ENCODE measurements around the gene SUDS3.
A peak's percentile ranks its signal among the peaks of the same experiment; 100 is the strongest.

Gene SUDS3

DNA sequence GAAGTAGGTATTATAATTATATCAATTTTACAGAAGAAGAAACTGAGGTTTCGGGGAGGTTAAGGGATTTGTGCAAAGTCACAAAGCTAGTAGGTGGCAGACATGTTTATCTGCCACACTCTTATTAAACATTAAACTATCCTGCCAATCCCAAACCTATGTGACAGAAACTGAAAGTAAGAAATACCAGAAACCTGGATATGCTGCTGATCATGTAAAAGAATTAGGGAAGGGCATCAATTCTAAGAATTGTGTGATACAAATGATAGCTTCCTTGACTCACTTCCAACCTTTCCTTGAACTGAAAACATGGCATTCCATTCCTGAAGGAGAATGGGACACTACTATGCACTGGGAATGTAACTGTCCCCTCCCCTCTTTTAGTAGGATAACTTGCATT, 20.5 kb upstream of the SUDS3 start:
- Histone ChIP-seq H3K4me1 (ENCODE audit: insufficient read depth, poor library complexity, severe bottlenecking) (peaks cover 46% of the 10 kb centered on the region), H3K27ac (ENCODE audit: poor library complexity, severe bottlenecking) (peak overlapping the region; percentile 86)
- TF ChIP-seq, protein P1, sequence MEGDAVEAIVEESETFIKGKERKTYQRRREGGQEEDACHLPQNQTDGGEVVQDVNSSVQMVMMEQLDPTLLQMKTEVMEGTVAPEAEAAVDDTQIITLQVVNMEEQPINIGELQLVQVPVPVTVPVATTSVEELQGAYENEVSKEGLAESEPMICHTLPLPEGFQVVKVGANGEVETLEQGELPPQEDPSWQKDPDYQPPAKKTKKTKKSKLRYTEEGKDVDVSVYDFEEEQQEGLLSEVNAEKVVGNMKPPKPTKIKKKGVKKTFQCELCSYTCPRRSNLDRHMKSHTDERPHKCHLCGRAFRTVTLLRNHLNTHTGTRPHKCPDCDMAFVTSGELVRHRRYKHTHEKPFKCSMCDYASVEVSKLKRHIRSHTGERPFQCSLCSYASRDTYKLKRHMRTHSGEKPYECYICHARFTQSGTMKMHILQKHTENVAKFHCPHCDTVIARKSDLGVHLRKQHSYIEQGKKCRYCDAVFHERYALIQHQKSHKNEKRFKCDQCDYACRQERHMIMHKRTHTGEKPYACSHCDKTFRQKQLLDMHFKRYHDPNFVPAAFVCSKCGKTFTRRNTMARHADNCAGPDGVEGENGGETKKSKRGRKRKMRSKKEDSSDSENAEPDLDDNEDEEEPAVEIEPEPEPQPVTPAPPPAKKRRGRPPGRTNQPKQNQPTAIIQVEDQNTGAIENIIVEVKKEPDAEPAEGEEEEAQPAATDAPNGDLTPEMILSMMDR (IDR thresholded peaks at IDR 0.05; ENCODE audit: poor library complexity, severe bottlenecking) = no peak

DNA sequence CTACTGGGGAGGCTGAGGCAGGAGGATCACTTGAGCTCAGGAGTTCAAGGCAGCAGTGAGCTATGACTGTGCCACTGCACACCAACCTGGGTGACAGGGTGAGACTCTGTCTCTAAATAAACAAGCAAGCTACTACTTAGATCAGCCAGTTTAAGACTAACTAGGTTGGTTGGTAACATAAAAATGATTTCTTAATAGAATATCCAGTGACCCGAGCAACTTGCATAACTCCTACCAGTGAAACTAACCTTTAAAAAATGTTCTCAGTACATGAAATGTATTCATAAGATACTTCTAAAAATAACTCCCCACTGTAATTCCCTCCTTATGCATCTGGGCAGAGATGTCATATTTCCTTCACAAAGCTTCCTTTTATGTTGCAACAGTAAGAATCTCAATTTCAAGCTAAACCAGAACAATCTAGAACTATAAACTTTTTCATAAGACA, 19.5 kb upstream of the SUDS3 start:
- ATAC-seq (ENCODE audit: low read depth) (peak; percentile 87), DNase-seq (ENCODE audit: low spot score) (no peak)
- H3K36me3 ChIP-seq (ENCODE audit: low read depth) = peaks cover 10% of the 10 kb centered on the region; the same call in 1 of the 2 replicates
- no peaks in the 10 kb centered on the region for H3K27me3 ChIP-seq (ENCODE audit: insufficient read depth, poor library complexity, severe bottlenecking)
- H3K27ac ChIP-seq (ENCODE audit: poor library complexity, severe bottlenecking) = peak overlapping the region; percentile 86
- peaks cover 4% of the 10 kb centered on the region for H3K9me3 ChIP-seq (ENCODE audit: severe bottlenecking)
- peaks cover 55% of the 10 kb centered on the region for H3K4me1 ChIP-seq (ENCODE audit: insufficient read depth, poor library complexity, severe bottlenecking)
- no peak overlapping the region for H3K4me3 ChIP-seq (ENCODE audit: severe bottlenecking)
- TF ChIP-seq, protein P1 (IDR thresholded peaks at IDR 0.05; ENCODE audit: poor library complexity, severe bottlenecking) = no peak

More for the DNA sequence above, 20.5 kb upstream of the SUDS3 start:
- H3K9me3 ChIP-seq (ENCODE audit: severe bottlenecking) = peaks cover 4% of the 10 kb centered on the region
- H3K27me3 ChIP-seq (ENCODE audit: insufficient read depth, poor library complexity, severe bottlenecking) = no peaks in the 10 kb centered on the region
- DNase-seq (ENCODE audit: low spot score) = no peak
- no peak overlapping the region for H3K4me3 ChIP-seq (ENCODE audit: severe bottlenecking)
- ATAC-seq (ENCODE audit: low read depth) = no peak
- peaks cover 10% of the 10 kb centered on the region; the same call in 1 of the 2 replicates for H3K36me3 ChIP-seq (ENCODE audit: low read depth)

DNA sequence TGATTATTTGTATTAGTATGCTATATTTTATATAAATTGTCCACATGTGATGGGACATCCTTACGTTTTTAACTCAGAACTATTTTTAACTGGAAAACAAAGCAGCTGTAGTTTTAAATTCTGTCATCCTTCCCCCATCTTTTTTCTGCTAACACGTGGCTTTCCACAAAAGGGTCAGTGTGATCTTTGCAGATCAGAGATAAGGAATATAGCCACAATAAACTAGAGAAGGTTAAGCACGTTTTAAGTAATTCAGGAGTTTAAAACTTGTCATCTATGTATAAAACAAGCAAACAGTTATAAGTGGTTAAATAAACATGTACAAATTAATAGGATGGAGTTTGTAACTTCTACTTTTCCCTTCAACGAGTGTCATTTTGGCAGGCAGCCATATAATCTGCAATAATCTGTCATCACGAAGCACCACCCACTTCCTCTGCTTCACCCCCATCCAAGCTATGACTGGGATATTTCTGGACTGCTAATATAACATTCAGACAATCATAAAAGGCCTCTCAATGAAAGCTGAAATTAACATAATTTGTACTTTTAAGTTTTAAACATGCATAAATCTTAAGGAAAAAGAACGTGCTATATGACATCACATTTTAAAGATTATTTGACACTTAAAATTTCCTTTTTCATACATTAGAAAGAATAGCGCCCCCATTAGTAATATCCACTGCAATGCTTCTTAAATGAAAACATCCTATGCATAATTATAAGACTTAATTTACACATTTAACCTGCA, 18.9 kb upstream of the SUDS3 start:
- Histone ChIP-seq H3K4me1 (ENCODE audit: insufficient read depth, poor library complexity, severe bottlenecking) (peaks cover 55% of the 10 kb centered on the region), H3K9me3 (ENCODE audit: severe bottlenecking) (peaks cover 4% of the 10 kb centered on the region), H3K4me3 (ENCODE audit: severe bottlenecking) (no peak overlapping the region), H3K27ac (ENCODE audit: poor library complexity, severe bottlenecking) (peak overlapping the region; percentile 86), H3K27me3 (ENCODE audit: insufficient read depth, poor library complexity, severe bottlenecking) (no peaks in the 10 kb centered on the region), H3K36me3 (ENCODE audit: low read depth) (peaks cover 10% of the 10 kb centered on the region; the same call in 1 of the 2 replicates)
- no peak for DNase-seq (ENCODE audit: low spot score)
- peak; percentile 26; the same call in 2 of the 3 replicates for ATAC-seq (ENCODE audit: low read depth)
- TF ChIP-seq, protein P1 (IDR thresholded peaks at IDR 0.05; ENCODE audit: poor library complexity, severe bottlenecking) = peak; percentile 38

DNA sequence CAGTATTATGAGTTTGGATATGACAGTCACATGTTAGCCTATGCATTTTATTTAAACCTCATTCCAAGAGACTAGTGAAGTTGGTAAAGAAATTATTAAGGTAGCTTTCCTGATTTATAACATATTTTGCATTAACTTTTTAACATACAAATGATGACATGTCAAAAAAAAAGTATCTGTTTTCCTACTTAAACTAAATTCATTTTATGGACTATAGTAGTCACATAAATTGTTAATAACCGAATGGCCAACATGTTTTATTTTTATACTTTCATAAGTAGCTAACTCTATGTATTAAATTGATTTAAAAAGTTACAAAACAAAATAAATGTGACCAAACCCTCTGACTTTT, 18.4 kb upstream of the SUDS3 start:
- no peak for ATAC-seq (ENCODE audit: low read depth)
- H3K4me1 ChIP-seq (ENCODE audit: insufficient read depth, poor library complexity, severe bottlenecking) = peaks cover 55% of the 10 kb centered on the region
- TF ChIP-seq, protein P1 (IDR thresholded peaks at IDR 0.05; ENCODE audit: poor library complexity, severe bottlenecking) = no peak
- no peak for DNase-seq (ENCODE audit: low spot score)
- peak overlapping the region; percentile 86 for H3K27ac ChIP-seq (ENCODE audit: poor library complexity, severe bottlenecking)
- peaks cover 4% of the 10 kb centered on the region for H3K9me3 ChIP-seq (ENCODE audit: severe bottlenecking)
- H3K27me3 ChIP-seq (ENCODE audit: insufficient read depth, poor library complexity, severe bottlenecking) = no peaks in the 10 kb centered on the region
- H3K36me3 ChIP-seq (ENCODE audit: low read depth) = 0 out of 2 replicates have a peak, but pooled peaks cover 6% of the 10 kb centered on the region
- no peak overlapping the region for H3K4me3 ChIP-seq (ENCODE audit: severe bottlenecking)
